Left hindlimb (tissue), 1 donor: ENCODE results near the gene BRF1.

Source experiments
- DNase-seq: peaks from one replicate; pipeline ENCODE4 v3.0.0-alpha.2; 2018

The BRF1 gene

GRCh38 chr14:105207460-105207901 lies 93.3 kb downstream of the BRF1 start:
- no peak for DNase-seq

- DNase-seq, result no peak
Observed at GRCh38 chr14:105206873-105207272, 93.9 kb downstream of the BRF1 start.

GRCh38 chr14:105205673-105206208 lies 95.1 kb downstream of the BRF1 start:
- no peak for DNase-seq

GRCh38 chr14:105204931-105205672 lies 95.7 kb downstream of the BRF1 start:
- no peak for DNase-seq

- no peak for DNase-seq
Observed at GRCh38 chr14:105204206-105204930, 96.4 kb downstream of the BRF1 start.

GRCh38 chr14:105203701-105204100 lies 97.1 kb downstream of the BRF1 start:
- no peak for DNase-seq

GRCh38 chr14:105203057-105203531 lies 97.7 kb downstream of the BRF1 start:
- peak; percentile 79 for DNase-seq

GRCh38 chr14:105201925-105202513 lies 98.8 kb downstream of the BRF1 start:
- no peak for DNase-seq

- DNase-seq, result no peak
Observed at GRCh38 chr14:105201156-105201924, 99.5 kb downstream of the BRF1 start.

- no peak for DNase-seq
Observed at GRCh38 chr14:105200641-105201040, 100.2 kb downstream of the BRF1 start.

GRCh38 chr14:105200074-105200473 lies 100.7 kb downstream of the BRF1 start:
- DNase-seq, result no peak

GRCh38 chr14:105199093-105199492 lies 101.7 kb downstream of the BRF1 start:
- DNase-seq, result no peak

GRCh38 chr14:105198588-105198987 lies 102.2 kb downstream of the BRF1 start:
- no peak for DNase-seq

GRCh38 chr14:105197211-105197641 lies 103.6 kb downstream of the BRF1 start:
- DNase-seq, result peak; percentile 83

GRCh38 chr14:105196265-105196960 lies 104.4 kb downstream of the BRF1 start:
- DNase-seq, result peak; percentile 69

GRCh38 chr14:105195522-105196264 lies 105.1 kb downstream of the BRF1 start:
- no peak for DNase-seq

- DNase-seq, result no peak
Observed at GRCh38 chr14:105195051-105195450, 105.8 kb downstream of the BRF1 start.

GRCh38 chr14:105193916-105194782 lies 106.7 kb downstream of the BRF1 start:
- DNase-seq, result no peak

- DNase-seq, result no peak
Observed at GRCh38 chr14:105192866-105193731, 107.7 kb downstream of the BRF1 start.
